HepG2 (cell line): ENCODE measurements around the gene CAPN15. TPM values are rescaled to one million over a fixed set of nuclear protein-coding genes. Genes with fewer than 3 reads are reported as not detected.

Source experiments
- CAMTA2 ChIP-seq: sonication (generic); formaldehyde crosslinking; IDR thresholded peaks from 2 replicates; pipeline ENCODE4 v1.4.0; 2020; ENCODE audit warnings: mild to moderate bottlenecking, missing genetic modification reagents, borderline replicate concordance
- CBX5 ChIP-seq: sonication (generic); formaldehyde crosslinking; IDR thresholded peaks from 2 replicates; pipeline ENCODE4 v1.4.0; 2020; ENCODE audit warnings: missing genetic modification reagents, borderline replicate concordance
- CCDC6 ChIP-seq: sonication (generic); formaldehyde crosslinking; IDR thresholded peaks from 2 replicates; pipeline ENCODE4 v1.8.1; 2022; ENCODE audit warnings: mild to moderate bottlenecking, missing genetic modification reagents, moderate library complexity
- ELF3 ChIP-seq: IDR thresholded peaks from 2 replicates; pipeline ENCODE4 v1.6.1; 2016; ENCODE audit warnings: missing genetic modification reagents, missing compliant biosample characterization
- ESRRA ChIP-seq: sonication (generic); formaldehyde crosslinking; IDR thresholded peaks from 2 replicates; pipeline ENCODE4 v1.5.1; 2020; ENCODE audit warnings: mild to moderate bottlenecking, low read depth, missing genetic modification reagents
- POLR2G ChIP-seq: fragments of 200-400 bp; formaldehyde crosslinking; IDR thresholded peaks from 2 replicates; pipeline ENCODE4 v1.6.1; 2018; ENCODE audit warnings: mild to moderate bottlenecking, low read depth, low read length, moderate library complexity
- THAP9 ChIP-seq: sonication (generic); formaldehyde crosslinking; IDR thresholded peaks from 2 replicates; pipeline ENCODE4; 2020; ENCODE audit warnings: missing genetic modification reagents, mild to moderate bottlenecking, borderline replicate concordance
- ZBTB7B ChIP-seq: sonication (generic); formaldehyde crosslinking; IDR thresholded peaks from 2 replicates; pipeline ENCODE4 v1.4.0; 2020; ENCODE audit warnings: missing genetic modification reagents
- ZBTB8A ChIP-seq: sonication (generic); formaldehyde crosslinking; IDR thresholded peaks from 2 replicates; pipeline ENCODE4 v1.4.0; 2020; ENCODE audit warnings: mild to moderate bottlenecking, low read depth, missing genetic modification reagents, borderline replicate concordance
- ZFP41 ChIP-seq: sonication (generic); formaldehyde crosslinking; IDR thresholded peaks from 2 replicates; pipeline ENCODE4 v1.4.0; 2020; ENCODE audit warnings: mild to moderate bottlenecking, missing genetic modification reagents, borderline replicate concordance
- polyA plus RNA-seq, 8 experiments: library from polyadenylated mRNA; depleted of rRNA in 3 of 8; stranded (reverse) in 7 of 8; unstranded in 1 of 8; fragments of >200 nt; fragmentation: Illumina TruSeq in 4 of 8; extraction: Trizol in 4 of 8; gene quantifications; 2 replicates each; pipeline versions ENCODE4 v1.2.1 to v1.2.3, GENCODE V29; 2011 to 2016; ENCODE audit warnings: low read depth in 4 of 8, missing spikeins in 1 of 8, mixed read lengths in 1 of 8; ENCODE audit not compliant: insufficient read depth in 1 of 8
- total RNA-seq, 5 experiments: library from RNA; depleted of rRNA; stranded (reverse); fragments of >200 nt; fragmentation: Illumina TruSeq; extraction: Trizol; gene quantifications; 2 replicates each; pipeline ENCODE4 v1.2.3, GENCODE V29; 2016; ENCODE audit warnings: low read depth in 1 of 5
- TF ChIP-seq, protein P1 (sequence below): sonication (generic); formaldehyde crosslinking; IDR thresholded peaks from 2 replicates; pipeline ENCODE4 v1.5.0; 2020; ENCODE audit warnings: mild to moderate bottlenecking, missing genetic modification reagents, borderline replicate concordance
- TF ChIP-seq, protein P2 (sequence below): sonication (generic); formaldehyde crosslinking; IDR thresholded peaks from 2 replicates; pipeline ENCODE4 v1.8.1; 2022; ENCODE audit warnings: low read depth, mild to moderate bottlenecking, missing genetic modification reagents

Gene CAPN15
- total and polyA plus RNA-seq, 2 of the 13 experiments (the other 11 are each of a cell fraction or from before 2014, with no cell fraction given) = 14.9 to 24.5 TPM

DNA sequence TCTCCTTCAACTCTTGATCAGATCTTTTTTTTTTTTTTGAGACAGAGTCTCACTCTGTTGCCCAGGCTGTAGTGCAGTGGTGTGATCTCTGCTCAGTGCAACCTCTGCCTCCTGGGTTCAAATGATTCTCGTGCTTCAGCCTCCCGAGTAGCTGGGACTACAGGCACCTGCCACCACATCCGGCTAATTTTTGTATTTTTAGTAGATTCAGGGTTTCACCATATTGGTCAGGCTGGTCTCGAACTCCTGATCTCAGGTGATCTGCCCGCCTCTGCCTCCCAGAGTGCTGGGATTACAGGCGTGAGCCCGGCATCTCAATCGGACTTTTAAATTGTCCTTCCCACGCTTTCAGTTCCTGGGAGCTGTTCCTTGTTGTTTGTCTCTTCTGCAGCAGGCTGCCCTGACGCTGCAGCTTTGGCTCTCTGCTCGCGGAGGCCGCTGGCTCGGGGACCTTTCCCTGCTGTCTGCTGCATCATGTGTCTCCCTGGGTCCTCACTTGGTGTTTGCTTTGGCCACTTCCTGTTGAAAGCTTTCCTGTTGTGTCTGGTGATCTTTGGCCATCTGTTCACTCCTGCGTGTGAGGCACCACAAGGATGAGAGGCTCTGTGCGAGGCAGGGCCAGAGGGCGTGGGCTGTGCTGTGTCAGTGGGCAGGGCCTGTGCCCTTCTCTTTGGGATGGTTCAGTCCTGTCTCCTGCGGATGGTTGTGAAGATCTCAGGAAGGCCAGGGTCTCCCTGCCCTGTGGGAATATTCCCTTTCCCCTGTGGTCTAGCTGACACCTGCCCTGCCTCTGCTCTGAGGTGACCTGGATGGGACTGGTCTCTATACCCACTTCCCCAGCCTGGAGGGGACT, 18.4 kb upstream of the CAPN15 start (continued):
- 0 out of 2 replicates have a peak, but pooled peaks have one; percentile 14 for TF ChIP-seq ZFP41
- peak; percentile 66; the same call in 1 of the 2 replicates for TF ChIP-seq CCDC6 (CRISPR knock-in tag)
- TF ChIP-seq POLR2G = peak; percentile 59
- TF ChIP-seq, protein P1, sequence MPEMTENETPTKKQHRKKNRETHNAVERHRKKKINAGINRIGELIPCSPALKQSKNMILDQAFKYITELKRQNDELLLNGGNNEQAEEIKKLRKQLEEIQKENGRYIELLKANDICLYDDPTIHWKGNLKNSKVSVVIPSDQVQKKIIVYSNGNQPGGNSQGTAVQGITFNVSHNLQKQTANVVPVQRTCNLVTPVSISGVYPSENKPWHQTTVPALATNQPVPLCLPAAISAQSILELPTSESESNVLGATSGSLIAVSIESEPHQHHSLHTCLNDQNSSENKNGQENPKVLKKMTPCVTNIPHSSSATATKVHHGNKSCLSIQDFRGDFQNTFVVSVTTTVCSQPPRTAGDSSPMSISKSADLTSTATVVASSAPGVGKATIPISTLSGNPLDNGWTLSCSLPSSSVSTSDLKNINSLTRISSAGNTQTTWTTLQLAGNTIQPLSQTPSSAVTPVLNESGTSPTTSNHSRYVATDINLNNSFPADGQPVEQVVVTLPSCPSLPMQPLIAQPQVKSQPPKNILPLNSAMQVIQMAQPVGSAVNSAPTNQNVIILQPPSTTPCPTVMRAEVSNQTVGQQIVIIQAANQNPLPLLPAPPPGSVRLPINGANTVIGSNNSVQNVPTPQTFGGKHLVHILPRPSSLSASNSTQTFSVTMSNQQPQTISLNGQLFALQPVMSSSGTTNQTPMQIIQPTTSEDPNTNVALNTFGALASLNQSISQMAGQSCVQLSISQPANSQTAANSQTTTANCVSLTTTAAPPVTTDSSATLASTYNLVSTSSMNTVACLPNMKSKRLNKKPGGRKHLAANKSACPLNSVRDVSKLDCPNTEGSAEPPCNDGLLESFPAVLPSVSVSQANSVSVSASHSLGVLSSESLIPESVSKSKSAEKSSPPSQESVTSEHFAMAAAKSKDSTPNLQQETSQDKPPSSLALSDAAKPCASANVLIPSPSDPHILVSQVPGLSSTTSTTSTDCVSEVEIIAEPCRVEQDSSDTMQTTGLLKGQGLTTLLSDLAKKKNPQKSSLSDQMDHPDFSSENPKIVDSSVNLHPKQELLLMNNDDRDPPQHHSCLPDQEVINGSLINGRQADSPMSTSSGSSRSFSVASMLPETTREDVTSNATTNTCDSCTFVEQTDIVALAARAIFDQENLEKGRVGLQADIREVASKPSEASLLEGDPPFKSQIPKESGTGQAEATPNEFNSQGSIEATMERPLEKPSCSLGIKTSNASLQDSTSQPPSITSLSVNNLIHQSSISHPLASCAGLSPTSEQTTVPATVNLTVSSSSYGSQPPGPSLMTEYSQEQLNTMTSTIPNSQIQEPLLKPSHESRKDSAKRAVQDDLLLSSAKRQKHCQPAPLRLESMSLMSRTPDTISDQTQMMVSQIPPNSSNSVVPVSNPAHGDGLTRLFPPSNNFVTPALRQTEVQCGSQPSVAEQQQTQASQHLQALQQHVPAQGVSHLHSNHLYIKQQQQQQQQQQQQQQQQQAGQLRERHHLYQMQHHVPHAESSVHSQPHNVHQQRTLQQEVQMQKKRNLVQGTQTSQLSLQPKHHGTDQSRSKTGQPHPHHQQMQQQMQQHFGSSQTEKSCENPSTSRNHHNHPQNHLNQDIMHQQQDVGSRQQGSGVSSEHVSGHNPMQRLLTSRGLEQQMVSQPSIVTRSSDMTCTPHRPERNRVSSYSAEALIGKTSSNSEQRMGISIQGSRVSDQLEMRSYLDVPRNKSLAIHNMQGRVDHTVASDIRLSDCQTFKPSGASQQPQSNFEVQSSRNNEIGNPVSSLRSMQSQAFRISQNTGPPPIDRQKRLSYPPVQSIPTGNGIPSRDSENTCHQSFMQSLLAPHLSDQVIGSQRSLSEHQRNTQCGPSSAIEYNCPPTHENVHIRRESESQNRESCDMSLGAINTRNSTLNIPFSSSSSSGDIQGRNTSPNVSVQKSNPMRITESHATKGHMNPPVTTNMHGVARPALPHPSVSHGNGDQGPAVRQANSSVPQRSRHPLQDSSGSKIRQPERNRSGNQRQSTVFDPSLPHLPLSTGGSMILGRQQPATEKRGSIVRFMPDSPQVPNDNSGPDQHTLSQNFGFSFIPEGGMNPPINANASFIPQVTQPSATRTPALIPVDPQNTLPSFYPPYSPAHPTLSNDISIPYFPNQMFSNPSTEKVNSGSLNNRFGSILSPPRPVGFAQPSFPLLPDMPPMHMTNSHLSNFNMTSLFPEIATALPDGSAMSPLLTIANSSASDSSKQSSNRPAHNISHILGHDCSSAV = no peak
- TF ChIP-seq ELF3 (CRISPR knock-in tag) = peak; percentile 99
- peak; percentile 78 for TF ChIP-seq THAP9 (CRISPR knock-in tag)
- TF ChIP-seq ESRRA (CRISPR knock-in tag) = peak; percentile 75; the same call in 1 of the 2 replicates
- TF ChIP-seq ZBTB7B (CRISPR knock-in tag) = peak; percentile 87
- no peak for TF ChIP-seq ZBTB8A (CRISPR knock-in tag)
- TF ChIP-seq, protein P2, sequence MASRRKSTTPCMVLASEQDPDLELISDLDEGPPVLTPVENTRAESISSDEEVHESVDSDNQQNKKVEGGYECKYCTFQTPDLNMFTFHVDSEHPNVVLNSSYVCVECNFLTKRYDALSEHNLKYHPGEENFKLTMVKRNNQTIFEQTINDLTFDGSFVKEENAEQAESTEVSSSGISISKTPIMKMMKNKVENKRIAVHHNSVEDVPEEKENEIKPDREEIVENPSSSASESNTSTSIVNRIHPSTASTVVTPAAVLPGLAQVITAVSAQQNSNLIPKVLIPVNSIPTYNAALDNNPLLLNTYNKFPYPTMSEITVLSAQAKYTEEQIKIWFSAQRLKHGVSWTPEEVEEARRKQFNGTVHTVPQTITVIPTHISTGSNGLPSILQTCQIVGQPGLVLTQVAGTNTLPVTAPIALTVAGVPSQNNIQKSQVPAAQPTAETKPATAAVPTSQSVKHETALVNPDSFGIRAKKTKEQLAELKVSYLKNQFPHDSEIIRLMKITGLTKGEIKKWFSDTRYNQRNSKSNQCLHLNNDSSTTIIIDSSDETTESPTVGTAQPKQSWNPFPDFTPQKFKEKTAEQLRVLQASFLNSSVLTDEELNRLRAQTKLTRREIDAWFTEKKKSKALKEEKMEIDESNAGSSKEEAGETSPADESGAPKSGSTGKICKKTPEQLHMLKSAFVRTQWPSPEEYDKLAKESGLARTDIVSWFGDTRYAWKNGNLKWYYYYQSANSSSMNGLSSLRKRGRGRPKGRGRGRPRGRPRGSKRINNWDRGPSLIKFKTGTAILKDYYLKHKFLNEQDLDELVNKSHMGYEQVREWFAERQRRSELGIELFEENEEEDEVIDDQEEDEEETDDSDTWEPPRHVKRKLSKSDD (CRISPR knock-in tag) = 0 out of 2 replicates have a peak, but pooled peaks have one; percentile 52
- peak; percentile 74; the same call in 1 of the 2 replicates for TF ChIP-seq CBX5
- TF ChIP-seq CAMTA2 = no peak
